Smooth muscle cell (in vitro differentiated cells): Measurements from ENCODE around the gene SPCS3. TPM values are rescaled to one million over a fixed set of nuclear protein-coding genes. Genes with fewer than 3 reads are reported as not detected.

Experiments
- DNase-seq: peaks from one replicate; lab custom pipeline; 2025; ENCODE audit not compliant: unreplicated experiment; lab: John Stamatoyannopoulos, UW
- H2AFZ ChIP-seq: fragments of 200-600 bp; sonication (generic); 2 replicates; pipeline ENCODE4 v1.6.0; 2016; ENCODE audit warnings: antibody characterized with exemption, low read depth, mild to moderate bottlenecking
- H3F3A ChIP-seq: fragments of 200-600 bp; sonication (generic); 2 replicates; pipeline ENCODE4 v1.6.0; 2017; ENCODE audit warnings: antibody characterized with exemption, low read depth
- H3K27ac ChIP-seq: fragments of 200-600 bp; sonication (generic); 2 replicates; pipeline ENCODE4 v1.5.1; 2016; ENCODE audit warnings: low read depth, mild to moderate bottlenecking
- H3K27me3 ChIP-seq: fragments of 200-600 bp; sonication (generic); 2 replicates; pipeline ENCODE4 v1.6.1; 2016; ENCODE audit warnings: low read depth, mild to moderate bottlenecking
- H3K36me3 ChIP-seq: fragments of 200-600 bp; sonication (generic); 2 replicates; pipeline ENCODE4 v1.5.1; 2016; ENCODE audit warnings: low read depth
- H3K4me1 ChIP-seq: fragments of 200-600 bp; sonication (generic); 2 replicates; pipeline ENCODE4 v1.5.1; 2016; ENCODE audit warnings: low read depth
- H3K4me2 ChIP-seq: fragments of 200-600 bp; sonication (generic); 2 replicates; pipeline ENCODE4 v1.6.0; 2016; ENCODE audit warnings: mild to moderate bottlenecking
- H3K4me3 ChIP-seq: fragments of 200-600 bp; sonication (generic); 2 replicates; pipeline ENCODE4 v1.5.1; 2016; ENCODE audit warnings: mild to moderate bottlenecking
- H3K79me2 ChIP-seq: fragments of 200-600 bp; sonication (generic); 2 replicates; pipeline ENCODE4 v1.6.0; 2016; ENCODE audit warnings: low read depth, mild to moderate bottlenecking
- H3K9ac ChIP-seq: fragments of 200-600 bp; sonication (generic); 2 replicates; pipeline ENCODE4 v1.6.0; 2016; ENCODE audit warnings: low read depth
- H3K9me3 ChIP-seq: fragments of 200-600 bp; sonication (generic); replicated peaks from 2 replicates; pipeline ENCODE4 v1.5.1; 2016; ENCODE audit warnings: low read depth
- H4K20me1 ChIP-seq: fragments of 200-600 bp; sonication (generic); 2 replicates; pipeline ENCODE4 v1.6.0; 2016; ENCODE audit warnings: low read depth
- WGBS: methylation state at CpG from one replicate; pipeline ENCODE4 v1.1.7; 2016; ENCODE audit warnings: low lambda C conversion rate; 5-methylcytosine and 5-hydroxymethylcytosine counted together
- polyA plus RNA-seq: library from polyadenylated mRNA; unstranded; fragments of >200 nt; fragmentation: Nextera tagmentation; extraction: Ambion mirVana; gene quantifications from 2 replicates; pipeline ENCODE4 v1.2.1, GENCODE V29; 2016
- total RNA-seq: library from RNA; depleted of rRNA; stranded (reverse); fragments of >200 nt; gene quantifications from 2 replicates; pipeline ENCODE4 v1.2.3, GENCODE V29; 2014
- TF ChIP-seq, protein P1 (sequence below): fragments of 200-600 bp; sonication (generic); IDR thresholded peaks from 2 replicates; pipeline ENCODE4 v1.5.1; 2017; ENCODE audit warnings: borderline replicate concordance, mild to moderate bottlenecking, antibody characterized with exemption; ENCODE audit not compliant: insufficient read depth, poor library complexity, severe bottlenecking

SPCS3 gene
- total and polyA plus RNA-seq, 2 experiments from 2014 or later: 116 to 195 TPM

DNA sequence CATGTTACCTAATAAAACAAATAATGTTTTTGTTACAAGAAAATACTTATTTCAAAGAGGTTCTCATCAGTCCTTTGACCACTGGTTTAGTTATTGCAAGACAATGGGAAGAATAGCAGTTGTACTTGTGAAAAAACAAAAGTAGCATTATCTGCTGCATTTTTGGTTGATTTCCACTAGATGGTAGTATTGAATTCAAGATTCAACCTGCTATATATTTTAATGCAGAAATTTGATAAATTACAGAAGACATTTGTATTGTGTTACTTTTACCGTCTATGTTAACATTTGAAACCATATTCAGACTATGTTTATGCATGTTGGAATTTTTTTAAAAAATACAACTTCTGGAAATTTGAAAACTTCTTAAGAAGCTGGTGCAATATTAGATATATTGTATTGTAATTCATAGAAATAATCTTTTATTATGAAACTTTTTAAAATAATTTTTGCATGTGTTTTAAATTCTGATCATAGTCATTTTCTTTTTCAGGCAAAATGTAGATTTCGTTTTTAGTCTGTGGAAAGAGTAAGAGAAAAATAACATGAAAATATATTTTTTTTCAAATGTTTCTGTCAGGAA lies 56.4 kb downstream of the SPCS3 start:
- Histone ChIP-seq H3K4me1 (no peaks in the 10 kb centered on the region), H3K27ac (no peak overlapping the region), H3K27me3 (no peaks in the 10 kb centered on the region), H3K4me2 (no peak overlapping the region), H3K9me3 (no peaks in the 10 kb centered on the region), H3K4me3 (no peak overlapping the region), H2AFZ (no peak overlapping the region), H3K36me3 (no peaks in the 10 kb centered on the region), H3K79me2 (no peaks in the 10 kb centered on the region), H3F3A (no peaks in the 10 kb centered on the region), H4K20me1 (no peaks in the 10 kb centered on the region), H3K9ac (no peak overlapping the region)
- no peak for DNase-seq
- 24% methylated on average over 2 of the region's 2 CpGs for WGBS
- TF ChIP-seq, protein P1, sequence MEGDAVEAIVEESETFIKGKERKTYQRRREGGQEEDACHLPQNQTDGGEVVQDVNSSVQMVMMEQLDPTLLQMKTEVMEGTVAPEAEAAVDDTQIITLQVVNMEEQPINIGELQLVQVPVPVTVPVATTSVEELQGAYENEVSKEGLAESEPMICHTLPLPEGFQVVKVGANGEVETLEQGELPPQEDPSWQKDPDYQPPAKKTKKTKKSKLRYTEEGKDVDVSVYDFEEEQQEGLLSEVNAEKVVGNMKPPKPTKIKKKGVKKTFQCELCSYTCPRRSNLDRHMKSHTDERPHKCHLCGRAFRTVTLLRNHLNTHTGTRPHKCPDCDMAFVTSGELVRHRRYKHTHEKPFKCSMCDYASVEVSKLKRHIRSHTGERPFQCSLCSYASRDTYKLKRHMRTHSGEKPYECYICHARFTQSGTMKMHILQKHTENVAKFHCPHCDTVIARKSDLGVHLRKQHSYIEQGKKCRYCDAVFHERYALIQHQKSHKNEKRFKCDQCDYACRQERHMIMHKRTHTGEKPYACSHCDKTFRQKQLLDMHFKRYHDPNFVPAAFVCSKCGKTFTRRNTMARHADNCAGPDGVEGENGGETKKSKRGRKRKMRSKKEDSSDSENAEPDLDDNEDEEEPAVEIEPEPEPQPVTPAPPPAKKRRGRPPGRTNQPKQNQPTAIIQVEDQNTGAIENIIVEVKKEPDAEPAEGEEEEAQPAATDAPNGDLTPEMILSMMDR: peak; percentile 62

DNA sequence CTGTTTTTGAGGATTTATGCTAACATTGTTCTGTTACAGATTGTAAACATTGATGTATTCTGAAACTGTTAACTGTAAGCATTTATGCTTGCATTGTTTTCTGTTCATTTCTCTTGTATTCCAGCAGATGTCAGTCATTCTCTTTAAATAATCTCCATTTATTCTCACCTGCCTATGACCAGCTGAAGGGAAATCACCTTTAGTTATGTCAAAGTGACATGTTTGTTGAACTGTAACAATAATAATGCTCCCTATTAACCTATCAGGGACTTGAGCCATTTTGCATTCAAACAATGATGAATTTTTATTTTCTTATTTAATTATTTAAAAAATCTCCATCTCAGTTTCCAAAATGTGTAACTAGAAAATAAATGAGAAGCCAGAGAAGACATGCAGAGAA lies 58.0 kb downstream of the SPCS3 start:
- Histone ChIP-seq H2AFZ (no peak overlapping the region), H3K4me3 (no peak overlapping the region), H3K79me2 (no peaks in the 10 kb centered on the region), H3F3A (no peaks in the 10 kb centered on the region), H3K4me1 (no peaks in the 10 kb centered on the region), H3K36me3 (no peaks in the 10 kb centered on the region), H3K27ac (no peak overlapping the region), H3K9ac (no peak overlapping the region), H3K9me3 (no peaks in the 10 kb centered on the region), H4K20me1 (no peaks in the 10 kb centered on the region), H3K4me2 (no peak overlapping the region), H3K27me3 (no peaks in the 10 kb centered on the region)
- no peak for DNase-seq
- TF ChIP-seq, protein P1: peak; percentile 58

DNA sequence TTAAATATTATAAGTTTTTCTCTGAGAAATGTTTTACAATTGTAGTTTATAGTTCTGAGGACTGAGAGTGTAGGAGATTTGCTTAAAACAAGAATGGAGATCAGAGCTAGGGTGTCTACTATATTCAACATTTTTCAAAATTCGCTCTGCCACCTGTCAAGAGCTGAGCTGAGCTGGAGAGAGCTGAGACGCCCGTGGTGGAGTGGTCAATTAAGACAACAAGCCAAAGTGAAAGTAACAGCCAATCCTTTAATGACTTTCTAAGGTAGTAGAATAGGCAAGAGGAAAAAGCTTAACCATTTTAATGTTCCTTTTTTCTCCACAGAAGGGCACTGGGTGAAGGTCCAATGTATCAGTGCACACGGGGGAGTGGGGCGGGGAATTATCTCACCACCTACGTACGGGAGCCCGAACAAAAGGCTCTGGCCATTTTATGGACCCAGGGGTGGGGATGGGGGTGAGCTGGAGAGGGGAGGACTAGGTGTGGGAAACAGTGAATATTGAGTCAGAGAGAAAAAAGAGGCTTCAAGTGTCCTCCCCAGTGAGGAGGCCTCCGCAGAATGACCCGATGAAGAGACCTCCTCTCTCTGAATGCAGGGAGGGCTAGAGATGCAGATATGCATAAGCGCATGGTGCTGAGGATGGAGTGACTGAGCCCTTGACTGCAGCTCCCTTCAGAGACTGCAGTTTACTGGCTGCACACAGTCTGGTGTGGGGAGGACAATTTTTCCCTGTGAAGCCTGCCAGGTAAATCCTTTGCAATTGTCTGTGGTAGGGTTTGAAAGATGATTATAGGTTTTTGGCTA lies 60.8 kb downstream of the SPCS3 start:
- Histone ChIP-seq H3K27ac (no peak overlapping the region), H3K9ac (no peak overlapping the region), H2AFZ (no peak overlapping the region), H3K79me2 (no peaks in the 10 kb centered on the region), H3K36me3 (no peaks in the 10 kb centered on the region), H3K27me3 (no peaks in the 10 kb centered on the region), H3K4me2 (no peak overlapping the region), H4K20me1 (no peaks in the 10 kb centered on the region), H3K9me3 (no peaks in the 10 kb centered on the region), H3F3A (no peaks in the 10 kb centered on the region), H3K4me1 (no peaks in the 10 kb centered on the region), H3K4me3 (no peak overlapping the region)
- TF ChIP-seq, protein P1: no peak
- no peak for DNase-seq
- 94% methylated on average over 11 of the region's 11 CpGs for WGBS

Other genes with a start within 250 kb of the SPCS3 start
- 0.45 TPM in 1 of 2 replicates, not detected in the other for gene SPATA4, start 124.4 kb upstream of the SPCS3 start, total RNA-seq
- 0.34 TPM in 1 of 2 replicates, not detected in the other for gene SPATA4, start 124.4 kb upstream of the SPCS3 start, polyA plus RNA-seq
- 0.18 TPM in 1 of 2 replicates, not detected in the other for gene ASB5, start 50.7 kb upstream of the SPCS3 start, total RNA-seq
- not detected in 2 replicates for gene ASB5, start 50.7 kb upstream of the SPCS3 start, polyA plus RNA-seq